ENCODE data around the gene CTNNAL1.

Gene CTNNAL1

GRCh38 chr9:109013679-109014607 is 644 bp upstream of the CTNNAL1 start (continued):
- TF ChIP-seq PATZ1 (tag by site-specific recombination; IDR thresholded peaks at IDR 0.05) (peak; percentile 32; the same call in 1 of the 2 replicates), GLIS1 (tag by site-specific recombination; IDR thresholded peaks at IDR 0.05) (peak; percentile 81), ZNF335 (tag by site-specific recombination; conservative IDR thresholded peaks at IDR 0.05) (peak; percentile 28), SP7 (tag by site-specific recombination; IDR thresholded peaks at IDR 0.05) (0 out of 2 replicates have a peak, but pooled peaks have one; percentile 10), ELK4 (IDR thresholded peaks at IDR 0.05; ENCODE audit: borderline replicate concordance, low read depth, low read length) (no peak), ZNF600 (tag by site-specific recombination; IDR thresholded peaks at IDR 0.05) (peak; percentile 8; the same call in 1 of the 2 replicates), KLF8 (tag by site-specific recombination; IDR thresholded peaks at IDR 0.05) (peak; percentile 56), ZNF394 (tag by site-specific recombination; IDR thresholded peaks at IDR 0.05; ENCODE audit: borderline replicate concordance) (peak; percentile 47; the same call in 1 of the 2 replicates), ZNF645 (tag by site-specific recombination; IDR thresholded peaks at IDR 0.05) (no peak), IKZF3 (tag by site-specific recombination; IDR thresholded peaks at IDR 0.05) (peak; percentile 44; the same call in 1 of the 2 replicates), PRDM4 (tag by site-specific recombination; IDR thresholded peaks at IDR 0.05) (peak; percentile 23; the same call in 1 of the 2 replicates), GLIS2 (tag by site-specific recombination; IDR thresholded peaks at IDR 0.05) (peak; percentile 86), KLF10 (tag by site-specific recombination; IDR thresholded peaks at IDR 0.05) (peak; percentile 8; the same call in 1 of the 2 replicates), ZNF561 (tag by site-specific recombination; IDR thresholded peaks at IDR 0.05; ENCODE audit: borderline replicate concordance) (0 out of 2 replicates have a peak, but pooled peaks have one; percentile 14), KLF1 (tag by site-specific recombination; IDR thresholded peaks at IDR 0.05) (0 out of 2 replicates have a peak, but pooled peaks have one; percentile 26), KLF9 (tag by site-specific recombination; IDR thresholded peaks at IDR 0.05; ENCODE audit: low read depth) (peak; percentile 70; the same call in 1 of the 2 replicates), OSR2 (tag by site-specific recombination; IDR thresholded peaks at IDR 0.05) (peak; percentile 47; the same call in 1 of the 2 replicates), ZNF184 (tag by site-specific recombination; IDR thresholded peaks at IDR 0.05) (no peak), PRDM10 (tag by site-specific recombination; IDR thresholded peaks at IDR 0.05) (peak; percentile 78), SP3 (tag by site-specific recombination; IDR thresholded peaks at IDR 0.05) (0 out of 2 replicates have a peak, but pooled peaks have one; percentile 3)
